GM23338 (cell line): ENCODE measurements around the gene UQCRC1. TPM values are rescaled to one million over a fixed set of nuclear protein-coding genes. Genes with fewer than 3 reads are reported as not detected.

Source experiments
- ATAC-seq: fragments of 200-7000 bp; cut with Tn5 transposase; 3 replicates; pipeline ENCODE4 v1.9.1; 2020
- DNase-seq: peaks from one replicate; pipeline ENCODE4 v3.0.0-alpha.2; 2015; ENCODE audit warnings: low spot score
- H2AFZ ChIP-seq: fragments of 200-600 bp; sonication (generic); 2 replicates; pipeline ENCODE4 v1.8.0; 2016; ENCODE audit warnings: antibody characterized with exemption, mild to moderate bottlenecking, moderate library complexity
- H3F3A ChIP-seq: fragments of 200-600 bp; sonication (generic); replicated peaks from 2 replicates; pipeline ENCODE4 v1.8.0; 2017; ENCODE audit warnings: antibody characterized with exemption, mixed run types, low read depth
- H3K27ac ChIP-seq: fragments of 200-600 bp; sonication (generic); 2 replicates; pipeline ENCODE4 v1.6.1; 2016; ENCODE audit warnings: low read depth
- H3K27me3 ChIP-seq: fragments of 200-600 bp; sonication (generic); 2 replicates; pipeline ENCODE4 v1.8.0; 2016; ENCODE audit warnings: mild to moderate bottlenecking, mixed run types, moderate library complexity; ENCODE audit not compliant: insufficient read depth
- H3K36me3 ChIP-seq: fragments of 200-600 bp; sonication (generic); 2 replicates; pipeline ENCODE4 v1.8.0; 2016; ENCODE audit warnings: mild to moderate bottlenecking; ENCODE audit not compliant: insufficient read depth
- H3K4me1 ChIP-seq: fragments of 200-600 bp; sonication (generic); 2 replicates; pipeline ENCODE4 v1.8.0; 2016; ENCODE audit warnings: mild to moderate bottlenecking, moderate library complexity; ENCODE audit not compliant: insufficient read depth
- H3K4me2 ChIP-seq: fragments of 200-600 bp; sonication (generic); 2 replicates; pipeline ENCODE4 v1.7.1; 2017; ENCODE audit warnings: mixed run types
- H3K4me3 ChIP-seq: fragments of 200-600 bp; sonication (generic); 2 replicates; pipeline ENCODE4 v1.6.1; 2016; ENCODE audit warnings: mixed run types
- H3K79me2 ChIP-seq: fragments of 200-600 bp; sonication (generic); replicated peaks from 2 replicates; pipeline ENCODE4 v1.8.0; 2017; ENCODE audit warnings: mild to moderate bottlenecking; ENCODE audit not compliant: insufficient read depth
- H3K9me2 ChIP-seq: fragments of 200-600 bp; sonication (generic); 2 replicates; pipeline ENCODE4 v1.8.0; 2017; ENCODE audit not compliant: insufficient read depth
- H4K20me1 ChIP-seq: fragments of 200-600 bp; sonication (generic); replicated peaks from 2 replicates; pipeline ENCODE4 v1.8.0; 2017; ENCODE audit warnings: mild to moderate bottlenecking; ENCODE audit not compliant: insufficient read depth
- H3K27ac Mint-ChIP-seq: 2 replicates; pipeline ENCODE4 v1.8.0; 2020; ENCODE audit warnings: inconsistent platforms, mild to moderate bottlenecking, moderate library complexity, mixed read lengths
- H3K27me3 Mint-ChIP-seq: 3 replicates; pipeline ENCODE4 v1.8.0; 2022; ENCODE audit warnings: low read depth, mild to moderate bottlenecking, moderate library complexity, mixed read lengths, inconsistent platforms; ENCODE audit not compliant: insufficient read depth, poor library complexity
- H3K36me3 Mint-ChIP-seq: 3 replicates; pipeline ENCODE4 v1.8.0; 2021; ENCODE audit warnings: low read depth, mild to moderate bottlenecking, inconsistent platforms, moderate library complexity, mixed read lengths
- H3K4me1 Mint-ChIP-seq: 3 replicates; pipeline ENCODE4 v1.8.0; 2020; ENCODE audit warnings: mild to moderate bottlenecking, inconsistent platforms, mixed read lengths
- H3K4me3 Mint-ChIP-seq: 3 replicates; pipeline ENCODE4 v1.8.0; 2021; ENCODE audit warnings: moderate library complexity, mild to moderate bottlenecking, inconsistent platforms, mixed read lengths
- H3K9me3 Mint-ChIP-seq: 3 replicates; pipeline ENCODE4 v1.8.0; 2020; ENCODE audit warnings: moderate library complexity, mild to moderate bottlenecking, inconsistent platforms, mixed read lengths
- CREB1 ChIP-seq: fragments of 250-450 bp; sonication (Bioruptor Pico); IDR thresholded peaks from 2 replicates; pipeline ENCODE4 v1.5.0; 2020; ENCODE audit warnings: low read depth, mild to moderate bottlenecking, moderate library complexity
- CTCF ChIP-seq, 2 experiments: fragments of 200-600 bp in 1 of 2; sonication (generic) in 1 of 2; conservative IDR thresholded peaks; 2 replicates each; pipeline versions ENCODE4 v1.5.1 to v1.6.1; 2016 to 2017; ENCODE audit warnings: antibody characterized with exemption in 2 of 2, low read depth in 2 of 2, mild to moderate bottlenecking in 2 of 2, moderate library complexity in 1 of 2
- ETS1 ChIP-seq: IDR thresholded peaks from 2 replicates; pipeline ENCODE4 v1.6.1; 2016; ENCODE audit warnings: antibody characterized with exemption
- JUNB ChIP-seq: IDR thresholded peaks from one replicate; pipeline ENCODE4 v1.6.1; 2016; ENCODE audit warnings: antibody characterized with exemption; ENCODE audit not compliant: unreplicated experiment
- NANOG ChIP-seq: IDR thresholded peaks from 2 replicates; pipeline ENCODE4 v1.6.1; 2016; ENCODE audit warnings: antibody characterized with exemption, borderline replicate concordance
- STAT1 ChIP-seq: IDR thresholded peaks from one replicate; pipeline ENCODE4 v1.6.1; 2016; ENCODE audit warnings: antibody characterized with exemption; ENCODE audit not compliant: unreplicated experiment
- ZNF114 ChIP-seq: fragments of 250-450 bp; sonication (Bioruptor Pico); IDR thresholded peaks from 2 replicates; pipeline ENCODE4 v1.5.0; 2020; ENCODE audit warnings: mild to moderate bottlenecking, moderate library complexity
- polyA plus RNA-seq: library from polyadenylated mRNA; unstranded; fragments of >200 nt; fragmentation: Nextera tagmentation; extraction: Ambion mirVana; gene quantifications from 2 replicates; pipeline ENCODE4 v1.2.1, GENCODE V29; 2016
- total RNA-seq: library from RNA; depleted of rRNA; stranded (reverse); fragments of >200 nt; shearing (Covaris generic); gene quantifications from 2 replicates; pipeline ENCODE4 v1.2.3, GENCODE V29; 2014
- TF ChIP-seq, protein P1 (sequence below): fragments of 250-450 bp; sonication (Bioruptor Pico); IDR thresholded peaks from 2 replicates; pipeline ENCODE4 v1.5.0; 2020; ENCODE audit warnings: mild to moderate bottlenecking, moderate library complexity

UQCRC1 gene
- total and polyA plus RNA-seq, 2 experiments from 2014 or later = 232 to 439 TPM

DNA sequence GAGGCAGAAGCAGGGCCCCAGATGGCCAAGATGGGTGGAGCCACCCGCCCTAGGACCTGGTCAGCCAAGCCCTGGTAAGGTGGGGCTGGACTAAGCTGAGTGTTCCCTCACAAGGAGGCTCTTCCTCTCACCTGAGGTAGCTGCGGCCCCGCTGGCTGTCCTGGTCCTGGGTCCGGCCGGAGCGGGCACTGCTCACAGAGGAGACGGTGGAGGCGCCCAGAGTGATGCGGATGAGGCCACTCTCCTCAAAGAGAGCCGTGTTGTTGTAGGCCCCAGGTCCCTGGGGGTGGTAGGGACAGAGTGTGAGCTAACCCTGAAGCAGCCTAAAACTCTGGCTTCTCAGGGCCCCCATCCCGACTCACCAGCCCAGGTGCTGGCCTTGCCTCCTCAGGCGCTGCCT lies 33.2 kb upstream of the UQCRC1 start (continued):
- TF ChIP-seq, protein P1, sequence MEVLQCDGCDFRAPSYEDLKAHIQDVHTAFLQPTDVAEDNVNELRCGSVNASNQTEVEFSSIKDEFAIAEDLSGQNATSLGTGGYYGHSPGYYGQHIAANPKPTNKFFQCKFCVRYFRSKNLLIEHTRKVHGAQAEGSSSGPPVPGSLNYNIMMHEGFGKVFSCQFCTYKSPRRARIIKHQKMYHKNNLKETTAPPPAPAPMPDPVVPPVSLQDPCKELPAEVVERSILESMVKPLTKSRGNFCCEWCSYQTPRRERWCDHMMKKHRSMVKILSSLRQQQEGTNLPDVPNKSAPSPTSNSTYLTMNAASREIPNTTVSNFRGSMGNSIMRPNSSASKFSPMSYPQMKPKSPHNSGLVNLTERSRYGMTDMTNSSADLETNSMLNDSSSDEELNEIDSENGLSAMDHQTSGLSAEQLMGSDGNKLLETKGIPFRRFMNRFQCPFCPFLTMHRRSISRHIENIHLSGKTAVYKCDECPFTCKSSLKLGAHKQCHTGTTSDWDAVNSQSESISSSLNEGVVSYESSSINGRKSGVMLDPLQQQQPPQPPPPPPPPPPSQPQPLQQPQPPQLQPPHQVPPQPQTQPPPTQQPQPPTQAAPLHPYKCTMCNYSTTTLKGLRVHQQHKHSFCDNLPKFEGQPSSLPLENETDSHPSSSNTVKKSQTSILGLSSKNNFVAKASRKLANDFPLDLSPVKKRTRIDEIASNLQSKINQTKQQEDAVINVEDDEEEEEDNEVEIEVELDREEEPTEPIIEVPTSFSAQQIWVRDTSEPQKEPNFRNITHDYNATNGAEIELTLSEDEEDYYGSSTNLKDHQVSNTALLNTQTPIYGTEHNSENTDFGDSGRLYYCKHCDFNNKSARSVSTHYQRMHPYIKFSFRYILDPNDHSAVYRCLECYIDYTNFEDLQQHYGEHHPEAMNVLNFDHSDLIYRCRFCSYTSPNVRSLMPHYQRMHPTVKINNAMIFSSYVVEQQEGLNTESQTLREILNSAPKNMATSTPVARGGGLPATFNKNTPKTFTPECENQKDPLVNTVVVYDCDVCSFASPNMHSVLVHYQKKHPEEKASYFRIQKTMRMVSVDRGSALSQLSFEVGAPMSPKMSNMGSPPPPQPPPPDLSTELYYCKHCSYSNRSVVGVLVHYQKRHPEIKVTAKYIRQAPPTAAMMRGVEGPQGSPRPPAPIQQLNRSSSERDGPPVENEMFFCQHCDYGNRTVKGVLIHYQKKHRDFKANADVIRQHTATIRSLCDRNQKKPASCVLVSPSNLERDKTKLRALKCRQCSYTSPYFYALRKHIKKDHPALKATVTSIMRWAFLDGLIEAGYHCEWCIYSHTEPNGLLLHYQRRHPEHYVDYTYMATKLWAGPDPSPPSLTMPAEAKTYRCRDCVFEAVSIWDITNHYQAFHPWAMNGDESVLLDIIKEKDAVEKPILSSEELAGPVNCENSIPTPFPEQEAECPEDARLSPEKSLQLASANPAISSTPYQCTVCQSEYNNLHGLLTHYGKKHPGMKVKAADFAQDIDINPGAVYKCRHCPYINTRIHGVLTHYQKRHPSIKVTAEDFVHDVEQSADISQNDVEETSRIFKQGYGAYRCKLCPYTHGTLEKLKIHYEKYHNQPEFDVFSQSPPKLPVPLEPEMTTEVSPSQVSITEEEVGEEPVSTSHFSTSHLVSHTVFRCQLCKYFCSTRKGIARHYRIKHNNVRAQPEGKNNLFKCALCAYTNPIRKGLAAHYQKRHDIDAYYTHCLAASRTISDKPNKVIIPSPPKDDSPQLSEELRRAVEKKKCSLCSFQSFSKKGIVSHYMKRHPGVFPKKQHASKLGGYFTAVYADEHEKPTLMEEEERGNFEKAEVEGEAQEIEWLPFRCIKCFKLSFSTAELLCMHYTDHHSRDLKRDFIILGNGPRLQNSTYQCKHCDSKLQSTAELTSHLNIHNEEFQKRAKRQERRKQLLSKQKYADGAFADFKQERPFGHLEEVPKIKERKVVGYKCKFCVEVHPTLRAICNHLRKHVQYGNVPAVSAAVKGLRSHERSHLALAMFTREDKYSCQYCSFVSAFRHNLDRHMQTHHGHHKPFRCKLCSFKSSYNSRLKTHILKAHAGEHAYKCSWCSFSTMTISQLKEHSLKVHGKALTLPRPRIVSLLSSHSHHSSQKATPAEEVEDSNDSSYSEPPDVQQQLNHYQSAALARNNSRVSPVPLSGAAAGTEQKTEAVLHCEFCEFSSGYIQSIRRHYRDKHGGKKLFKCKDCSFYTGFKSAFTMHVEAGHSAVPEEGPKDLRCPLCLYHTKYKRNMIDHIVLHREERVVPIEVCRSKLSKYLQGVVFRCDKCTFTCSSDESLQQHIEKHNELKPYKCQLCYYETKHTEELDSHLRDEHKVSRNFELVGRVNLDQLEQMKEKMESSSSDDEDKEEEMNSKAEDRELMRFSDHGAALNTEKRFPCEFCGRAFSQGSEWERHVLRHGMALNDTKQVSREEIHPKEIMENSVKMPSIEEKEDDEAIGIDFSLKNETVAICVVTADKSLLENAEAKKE (CRISPR knock-in tag) = no peak
- TF ChIP-seq ZNF114 (CRISPR knock-in tag) = no peak
- no peak for TF ChIP-seq CREB1 (CRISPR knock-in tag)
- TF ChIP-seq NANOG = no peak
- no peak for TF ChIP-seq STAT1

GRCh38 chr3:48641396-48641795 lies 31.9 kb upstream of the UQCRC1 start:
- Histone ChIP-seq H3K4me3 (no peak overlapping the region), H3K36me3 (no peaks in the 10 kb centered on the region; the same call in 1 of the 2 replicates), H3K79me2 (no peaks in the 10 kb centered on the region), H3K4me2 (no peak overlapping the region), H3F3A (no peaks in the 10 kb centered on the region; the same call in 1 of the 2 replicates), H3K27ac (no peak overlapping the region), H2AFZ (no peak overlapping the region), H4K20me1 (no peaks in the 10 kb centered on the region), H3K9me2 (no peaks in the 10 kb centered on the region), H3K4me1 (peaks cover 9% of the 10 kb centered on the region), H3K27me3 (no peaks in the 10 kb centered on the region)
- H3K36me3 Mint-ChIP-seq = peaks cover 38% of the 10 kb centered on the region
- no peak overlapping the region for H3K4me3 Mint-ChIP-seq
- H3K9me3 Mint-ChIP-seq = no peaks in the 10 kb centered on the region
- ATAC-seq = no peak
- H3K4me1 Mint-ChIP-seq = peaks cover 20% of the 10 kb centered on the region
- peaks cover 17% of the 10 kb centered on the region for H3K27me3 Mint-ChIP-seq
- DNase-seq = no peak
- no peak overlapping the region for H3K27ac Mint-ChIP-seq
- TF ChIP-seq JUNB (no peak), NANOG (no peak), STAT1 (no peak), CTCF (conservative IDR thresholded peaks at IDR 0.05; ENCODE audit: low read depth in 2 of 2) (no peak), ZNF114 (CRISPR knock-in tag) (no peak), ETS1 (no peak)
